ENCODE data around the gene LDLRAD1.
"Not testable (repeated sequence)": the region's sequence is repeated elsewhere in the genome, so short reads cannot be mapped to it uniquely, and the experiment has no call there.

DNA sequence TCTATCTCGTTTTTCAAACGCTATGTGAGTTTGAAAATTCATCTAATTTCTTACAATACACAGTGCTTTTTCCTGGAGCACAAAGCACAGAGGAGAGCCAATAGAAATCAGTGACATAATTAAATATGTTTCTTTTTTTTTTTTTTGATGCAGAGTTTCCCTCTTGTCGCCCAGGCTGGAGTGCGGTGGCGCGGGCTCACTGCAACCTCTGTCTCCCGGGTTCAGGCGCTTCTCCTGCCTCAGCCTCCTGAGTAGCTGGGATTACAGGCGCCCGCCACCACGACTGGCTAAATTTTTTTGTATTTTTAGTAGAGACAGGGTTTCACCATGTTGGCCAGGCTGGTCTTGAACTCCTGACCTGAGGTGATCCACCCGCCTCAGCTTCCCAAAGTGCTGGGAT, 32.4 kb upstream of the LDLRAD1 start:
- TF ChIP-seq EZH2phosphoT487 (IDR thresholded peaks at IDR 0.05; ENCODE audit: insufficient read depth, low read depth); EZH2 (IDR thresholded peaks at IDR 0.05; ENCODE audit: insufficient read depth, poor library complexity, severe bottlenecking): not testable (repeated sequence)

Measured in GM23248 (cell line).